22Rv1 (cell line): ENCODE data around the gene NOD1.

Experiments
- ZFX ChIP-seq: fragments of 450-650 bp; IDR thresholded peaks from 2 replicates; pipeline ENCODE4 v1.6.1; 2017; ENCODE audit warnings: antibody characterized with exemption, borderline replicate concordance
- TF ChIP-seq, protein P1 (sequence below): fragments of 450-650 bp; IDR thresholded peaks from 2 replicates; pipeline ENCODE4 v1.5.1; 2017; ENCODE audit warnings: mild to moderate bottlenecking

DNA sequence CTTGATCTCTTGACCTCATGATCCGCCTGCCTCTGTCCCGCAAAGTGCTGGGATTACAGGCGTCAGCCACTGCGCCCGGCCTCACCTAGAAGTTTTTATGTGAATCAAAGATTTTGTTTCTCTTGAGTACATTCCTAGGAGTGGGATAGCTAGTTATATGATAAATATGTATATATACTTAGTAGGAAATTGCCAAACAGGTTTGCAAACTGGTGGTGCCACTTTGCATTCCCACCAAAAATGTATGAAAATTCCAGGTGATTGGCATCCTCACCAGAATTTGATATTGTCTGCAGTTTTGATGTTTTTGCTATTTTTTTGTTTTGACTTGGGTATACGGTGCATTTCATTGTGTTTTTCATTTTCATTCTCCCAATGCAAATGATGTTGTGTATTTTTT is 86.8 kb downstream of the NOD1 start:
- TF ChIP-seq, protein P1, sequence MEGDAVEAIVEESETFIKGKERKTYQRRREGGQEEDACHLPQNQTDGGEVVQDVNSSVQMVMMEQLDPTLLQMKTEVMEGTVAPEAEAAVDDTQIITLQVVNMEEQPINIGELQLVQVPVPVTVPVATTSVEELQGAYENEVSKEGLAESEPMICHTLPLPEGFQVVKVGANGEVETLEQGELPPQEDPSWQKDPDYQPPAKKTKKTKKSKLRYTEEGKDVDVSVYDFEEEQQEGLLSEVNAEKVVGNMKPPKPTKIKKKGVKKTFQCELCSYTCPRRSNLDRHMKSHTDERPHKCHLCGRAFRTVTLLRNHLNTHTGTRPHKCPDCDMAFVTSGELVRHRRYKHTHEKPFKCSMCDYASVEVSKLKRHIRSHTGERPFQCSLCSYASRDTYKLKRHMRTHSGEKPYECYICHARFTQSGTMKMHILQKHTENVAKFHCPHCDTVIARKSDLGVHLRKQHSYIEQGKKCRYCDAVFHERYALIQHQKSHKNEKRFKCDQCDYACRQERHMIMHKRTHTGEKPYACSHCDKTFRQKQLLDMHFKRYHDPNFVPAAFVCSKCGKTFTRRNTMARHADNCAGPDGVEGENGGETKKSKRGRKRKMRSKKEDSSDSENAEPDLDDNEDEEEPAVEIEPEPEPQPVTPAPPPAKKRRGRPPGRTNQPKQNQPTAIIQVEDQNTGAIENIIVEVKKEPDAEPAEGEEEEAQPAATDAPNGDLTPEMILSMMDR, result no peak
- no peak for TF ChIP-seq ZFX
